ENCODE results near the gene MYRF.

Gene MYRF

GRCh38 chr11:61711037-61711436 is 41.4 kb upstream of the MYRF start:
- H3K4me3 ChIP-seq (ENCODE audit: low read depth, low read length) = no peak overlapping the region
- POLR2A ChIA-PET = interaction anchor here (1.1 kb wide), 1 partner anchor 28 kb away, joined by 3 read pairs; no protein-coding TSS in a partner anchor
- H3K36me3 ChIP-seq (ENCODE audit: control insufficient read depth in 2 of 2, insufficient read depth in 1 of 2, low read length in 2 of 2) = no peaks in the 10 kb centered on the region
- CTCF ChIA-PET = interaction anchor here (0.8 kb wide), 1 partner anchor 73 kb away, joined by 3 read pairs; no protein-coding TSS in a partner anchor
- no peak overlapping the region for H3K27ac ChIP-seq (ENCODE audit: extremely low read depth, low read depth, low read length)
- no peak for TF ChIP-seq TCF7L2 (IDR thresholded peaks at IDR 0.05; ENCODE audit: borderline replicate concordance, low read depth, low read length)
- no peak for TF ChIP-seq ZNF184 (tag by site-specific recombination; IDR thresholded peaks at IDR 0.05)
- TF ChIP-seq ZNF2 (tag by site-specific recombination; IDR thresholded peaks at IDR 0.05) = no peak
- no peak for TF ChIP-seq HOXC10 (CRISPR knock-in tag; IDR thresholded peaks at IDR 0.05)
- no peak for TF ChIP-seq ZNF473 (tag by site-specific recombination; IDR thresholded peaks at IDR 0.05)
- no peak for TF ChIP-seq ZNF645 (tag by site-specific recombination; IDR thresholded peaks at IDR 0.05)
- TF ChIP-seq ZNF510 (tag by site-specific recombination; IDR thresholded peaks at IDR 0.05; ENCODE audit: insufficient replicate concordance) = no peak
- no peak for TF ChIP-seq ZNF704 (tag by site-specific recombination; IDR thresholded peaks at IDR 0.05)
- H3K4me1 ChIP-seq (ENCODE audit: control insufficient read depth, insufficient read depth, low read length) = no peaks in the 10 kb centered on the region
- H3K9me3 ChIP-seq (ENCODE audit: control insufficient read depth, insufficient read depth, low read depth, low read length) = no peaks in the 10 kb centered on the region

- Histone ChIP-seq H3K9me3 (ENCODE audit: control insufficient read depth, insufficient read depth, low read depth, low read length) (no peaks in the 10 kb centered on the region), H3K36me3 (ENCODE audit: control insufficient read depth in 2 of 2, insufficient read depth in 1 of 2, low read length in 2 of 2) (no peaks in the 10 kb centered on the region), H3K4me1 (ENCODE audit: control insufficient read depth, insufficient read depth, low read length) (no peaks in the 10 kb centered on the region), H3K27ac (ENCODE audit: extremely low read depth, low read depth, low read length) (no peak overlapping the region), H3K4me3 (ENCODE audit: low read depth, low read length) (no peak overlapping the region)
- peak; percentile 48; the same call in 1 of the 2 replicates for TF ChIP-seq ZIC2 (tag by site-specific recombination; IDR thresholded peaks at IDR 0.05)
- TF ChIP-seq ZNF366 (tag by site-specific recombination; conservative IDR thresholded peaks at IDR 0.05) = no peak
- ChIA-PET CTCF (no interaction called here), POLR2A (interaction anchor here (1.1 kb wide), 1 partner anchor 28 kb away, joined by 3 read pairs; no protein-coding TSS in a partner anchor)
Observed at GRCh38 chr11:61711498-61711897, 40.9 kb upstream of the MYRF start.

- Histone ChIP-seq H3K4me1 (ENCODE audit: control insufficient read depth, insufficient read depth, low read length) (no peaks in the 10 kb centered on the region), H3K9me3 (ENCODE audit: control insufficient read depth, insufficient read depth, low read depth, low read length) (no peaks in the 10 kb centered on the region), H3K36me3 (ENCODE audit: control insufficient read depth in 2 of 2, insufficient read depth in 1 of 2, low read length in 2 of 2) (no peaks in the 10 kb centered on the region), H3K27ac (ENCODE audit: extremely low read depth, low read depth, low read length) (no peak overlapping the region), H3K4me3 (ENCODE audit: low read depth, low read length) (no peak overlapping the region)
- CTCF ChIA-PET = interaction anchor here (1.0 to 1.3 kb wide), 2 partner anchors 30 to 267 kb away, joined by 3 to 5 read pairs; no protein-coding TSS in a partner anchor
- TF ChIP-seq SP2 (tag by site-specific recombination; IDR thresholded peaks at IDR 0.05) (0 out of 2 replicates have a peak, but pooled peaks have one; percentile 9), ZFHX2 (tag by site-specific recombination; conservative IDR thresholded peaks at IDR 0.05) (peak; percentile 83), ZNF354C (tag by site-specific recombination; IDR thresholded peaks at IDR 0.05; ENCODE audit: borderline replicate concordance, low read depth) (no peak), ZNF510 (tag by site-specific recombination; IDR thresholded peaks at IDR 0.05; ENCODE audit: insufficient replicate concordance) (no peak), EGR2 (tag by site-specific recombination; IDR thresholded peaks at IDR 0.05; ENCODE audit: low read depth) (peak; percentile 83), HIC1 (tag by site-specific recombination; IDR thresholded peaks at IDR 0.05) (no peak), ZNF660 (tag by site-specific recombination; IDR thresholded peaks at IDR 0.05) (no peak), ZNF518A (tag by site-specific recombination; conservative IDR thresholded peaks at IDR 0.05; ENCODE audit: low read depth) (no peak), ZNF341 (tag by site-specific recombination; IDR thresholded peaks at IDR 0.05; ENCODE audit: low read depth) (no peak), ZNF626 (tag by site-specific recombination; IDR thresholded peaks at IDR 0.05) (no peak)
- POLR2A ChIA-PET = no interaction called here
Observed at GRCh38 chr11:61712314-61712713, 40.1 kb upstream of the MYRF start.
